ENCODE data around the gene ASTN2. TPM values are rescaled to one million over a fixed set of nuclear protein-coding genes. Genes with fewer than 3 reads are reported as not detected.

Gene ASTN2
- total and polyA plus RNA-seq, 2 experiments from 2014 or later: 7.0 to 24.6 TPM

GRCh38 chr9:116705531-116705930, 709.3 kb downstream of the ASTN2 start (continued):
- no peak for TF ChIP-seq ZNF462 (CRISPR knock-in tag; IDR thresholded peaks at IDR 0.05)
- TF ChIP-seq POLR2AphosphoS5 (IDR thresholded peaks at IDR 0.05; ENCODE audit: low read depth): no peak

GRCh38 chr9:116704470-116704869, 710.4 kb downstream of the ASTN2 start:
- H3K36me3 Mint-ChIP-seq (ENCODE audit: low read depth): peaks cover 7% of the 10 kb centered on the region; the same call in 2 of the 3 replicates
- H3K4me2 ChIP-seq: no peak overlapping the region
- H3K27ac Mint-ChIP-seq: no peak overlapping the region
- H3K9me3 Mint-ChIP-seq: no peaks in the 10 kb centered on the region
- peaks cover 6% of the 10 kb centered on the region; the same call in 1 of the 2 replicates for H3K4me1 ChIP-seq (ENCODE audit: insufficient read depth)
- H2AFZ ChIP-seq: no peak overlapping the region
- DNase-seq (ENCODE audit: low spot score) (no peak), ATAC-seq (no peak)
- H3K27me3 ChIP-seq (ENCODE audit: insufficient read depth): no peaks in the 10 kb centered on the region
- no peaks in the 10 kb centered on the region for H3K9me2 ChIP-seq (ENCODE audit: insufficient read depth)
- H3K36me3 ChIP-seq (ENCODE audit: insufficient read depth): peaks cover 7% of the 10 kb centered on the region; the same call in 1 of the 2 replicates
- no peaks in the 10 kb centered on the region for H3F3A ChIP-seq (replicated peaks; ENCODE audit: low read depth)
- H3K4me1 Mint-ChIP-seq: peaks cover 10% of the 10 kb centered on the region; the same call in 2 of the 3 replicates
- no peak overlapping the region for H3K27ac ChIP-seq (ENCODE audit: low read depth)
- TF ChIP-seq ZNF331 (CRISPR knock-in tag; IDR thresholded peaks at IDR 0.05; ENCODE audit: low read depth) (no peak), ZNF114 (CRISPR knock-in tag; IDR thresholded peaks at IDR 0.05) (no peak), EZH2 (IDR thresholded peaks at IDR 0.05; ENCODE audit: low read depth, unreplicated experiment) (no peak), NANOG (IDR thresholded peaks at IDR 0.05; ENCODE audit: borderline replicate concordance) (no peak), REST (IDR thresholded peaks at IDR 0.05; ENCODE audit: unreplicated experiment) (no peak), CREB1 (CRISPR knock-in tag; IDR thresholded peaks at IDR 0.05; ENCODE audit: low read depth) (no peak), CTCF (conservative IDR thresholded peaks at IDR 0.05; ENCODE audit: low read depth in 2 of 2) (no peak), JUNB (IDR thresholded peaks at IDR 0.05; ENCODE audit: unreplicated experiment) (no peak), POLR2AphosphoS5 (IDR thresholded peaks at IDR 0.05; ENCODE audit: low read depth) (no peak)
- H3K4me3 ChIP-seq: no peak overlapping the region
- H4K20me1 ChIP-seq (replicated peaks; ENCODE audit: insufficient read depth): peaks cover 12% of the 10 kb centered on the region; the same call in 1 of the 2 replicates
- no peak overlapping the region for H3K4me3 Mint-ChIP-seq
- H3K79me2 ChIP-seq (replicated peaks; ENCODE audit: insufficient read depth): no peaks in the 10 kb centered on the region
- peaks cover 1% of the 10 kb centered on the region for H3K27me3 Mint-ChIP-seq (ENCODE audit: insufficient read depth, low read depth, poor library complexity)

Data from GM23338 (cell line).